ENCODE data around the gene ZCCHC7. TPM values are rescaled to one million over a fixed set of nuclear protein-coding genes. Genes with fewer than 3 reads are reported as not detected.

Gene ZCCHC7
- total RNA-seq, 3 donors from 2014 or later: 19.8 to 29.1 (median 26.9) TPM

- TF ChIP-seq POLR2A (IDR thresholded peaks at IDR 0.05): no peak
- TF ChIP-seq POLR2AphosphoS5 (IDR thresholded peaks at IDR 0.05): no peak
- no peak for TF ChIP-seq CTCF (IDR thresholded peaks at IDR 0.05)
- H3K36me3 ChIP-seq: no peaks in the 10 kb centered on the region
- H3K27ac ChIP-seq: no peak overlapping the region
- no peaks in the 10 kb centered on the region for H3K27me3 ChIP-seq
- no peak overlapping the region for H3K4me3 ChIP-seq
- no peaks in the 10 kb centered on the region for H3K4me1 ChIP-seq
- H3K9me3 ChIP-seq: no peaks in the 10 kb centered on the region
- intact Hi-C loops (cut with DNase I; ENCODE audit: low total_unique reads): no loop called here
- no peak for DNase-seq (ENCODE audit: low spot score in 2 of 2)
Measured at GRCh38 chr9:37100327-37100726, 20.0 kb upstream of the ZCCHC7 start.

- intact Hi-C loops (cut with DNase I; ENCODE audit: low total_unique reads): no loop called here
- H3K27ac ChIP-seq: no peak overlapping the region
Measured at GRCh38 chr9:37100741-37101140, 19.6 kb upstream of the ZCCHC7 start.

GRCh38 chr9:37102486-37102885 lies 17.9 kb upstream of the ZCCHC7 start:
- intact Hi-C loops (cut with DNase I; ENCODE audit: low total_unique reads): no loop called here
- Histone ChIP-seq H3K9me3 (no peaks in the 10 kb centered on the region), H3K4me3 (no peak overlapping the region), H3K4me1 (no peaks in the 10 kb centered on the region), H3K27ac (no peak overlapping the region), H3K36me3 (no peaks in the 10 kb centered on the region), H3K27me3 (no peaks in the 10 kb centered on the region)
- DNase-seq (ENCODE audit: low spot score in 2 of 2): no peak
- TF ChIP-seq POLR2A (IDR thresholded peaks at IDR 0.05) (no peak), CTCF (IDR thresholded peaks at IDR 0.05) (no peak), POLR2AphosphoS5 (IDR thresholded peaks at IDR 0.05) (no peak)

More at GRCh38 chr9:37100741-37101140, 19.6 kb upstream of the ZCCHC7 start:
- no peak for DNase-seq (ENCODE audit: low spot score in 2 of 2)
- no peaks in the 10 kb centered on the region for H3K27me3 ChIP-seq
- no peaks in the 10 kb centered on the region for H3K9me3 ChIP-seq
- no peak overlapping the region for H3K4me3 ChIP-seq
- H3K36me3 ChIP-seq: no peaks in the 10 kb centered on the region
- H3K4me1 ChIP-seq: no peaks in the 10 kb centered on the region
- TF ChIP-seq POLR2AphosphoS5 (IDR thresholded peaks at IDR 0.05) (no peak), CTCF (IDR thresholded peaks at IDR 0.05) (no peak), POLR2A (IDR thresholded peaks at IDR 0.05) (no peak)

GRCh38 chr9:37104183-37104889 lies 16.0 kb upstream of the ZCCHC7 start:
- H3K36me3 ChIP-seq: no peaks in the 10 kb centered on the region
- H3K9me3 ChIP-seq: peaks cover 0 to 5% of the 10 kb centered on the region in 2 donors
- no peak overlapping the region for H3K4me3 ChIP-seq
- no peak for DNase-seq (ENCODE audit: low spot score in 2 of 2)
- TF ChIP-seq CTCF (IDR thresholded peaks at IDR 0.05) (no peak), POLR2A (IDR thresholded peaks at IDR 0.05) (no peak), POLR2AphosphoS5 (IDR thresholded peaks at IDR 0.05) (no peak)
- no peak overlapping the region for H3K27ac ChIP-seq
- no peaks in the 10 kb centered on the region for H3K27me3 ChIP-seq
- H3K4me1 ChIP-seq: no peaks in the 10 kb centered on the region
- intact Hi-C loops (cut with DNase I; ENCODE audit: low total_unique reads): no loop called here

- H3K27me3 ChIP-seq: no peaks in the 10 kb centered on the region
- DNase-seq (ENCODE audit: low spot score in 2 of 2): no peak
- no peaks in the 10 kb centered on the region for H3K4me1 ChIP-seq
- no peak overlapping the region for H3K27ac ChIP-seq
- peaks cover 0 to 7% of the 10 kb centered on the region in 2 donors for H3K9me3 ChIP-seq
- TF ChIP-seq POLR2A (IDR thresholded peaks at IDR 0.05) (no peak), POLR2AphosphoS5 (IDR thresholded peaks at IDR 0.05) (no peak), CTCF (IDR thresholded peaks at IDR 0.05) (no peak)
- H3K36me3 ChIP-seq: no peaks in the 10 kb centered on the region
- intact Hi-C loops (cut with DNase I; ENCODE audit: low total_unique reads): no loop called here
- H3K4me3 ChIP-seq: no peak overlapping the region
Measured at GRCh38 chr9:37105234-37105633, 15.1 kb upstream of the ZCCHC7 start.
